ENCODE data around the gene GLG1. TPM values are rescaled to one million over a fixed set of nuclear protein-coding genes. Genes with fewer than 3 reads are reported as not detected.
"Not testable (repeated sequence)": the region's sequence is repeated elsewhere in the genome, so short reads cannot be mapped to it uniquely, and the experiment has no call there.

Gene GLG1
- total RNA-seq, 1 experiment from 2014 or later, result 139 TPM

DNA sequence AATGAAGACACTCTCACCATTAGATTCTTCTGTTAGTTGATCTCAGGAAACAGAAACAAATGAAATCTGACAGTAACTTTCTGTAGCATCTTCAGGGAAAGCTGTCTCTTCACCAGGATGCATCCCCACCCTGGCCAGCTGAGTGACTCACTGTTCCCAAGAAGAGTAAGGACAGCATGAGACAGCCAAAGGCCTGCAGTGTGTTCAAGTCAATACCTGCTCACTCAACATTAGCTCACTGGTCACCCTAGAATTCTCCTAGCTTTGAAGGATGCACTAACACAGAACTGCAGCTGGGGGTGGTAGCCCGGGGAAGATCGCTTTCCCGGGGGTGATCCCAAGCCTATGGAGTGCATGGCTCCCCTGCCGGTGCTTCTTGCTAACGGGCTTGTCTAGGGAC is 157.4 kb downstream of the GLG1 start:
- H3K27ac Mint-ChIP-seq (ENCODE audit: unreplicated experiment), result no peak overlapping the region
- CTCF ChIA-PET, result interaction anchor here (0.6 to 1.1 kb wide), 3 partner anchors 18 to 132 kb away, joined by 3 to 4 read pairs (median 3); no protein-coding TSS in a partner anchor
- BruUV-seq (replicated peaks), result no TSS peak
- H3K36me3 Mint-ChIP-seq (ENCODE audit: insufficient read depth, unreplicated experiment), result peaks cover 31% of the 10 kb centered on the region
- no peak for DNase-seq
- TF ChIP-seq, protein P1, sequence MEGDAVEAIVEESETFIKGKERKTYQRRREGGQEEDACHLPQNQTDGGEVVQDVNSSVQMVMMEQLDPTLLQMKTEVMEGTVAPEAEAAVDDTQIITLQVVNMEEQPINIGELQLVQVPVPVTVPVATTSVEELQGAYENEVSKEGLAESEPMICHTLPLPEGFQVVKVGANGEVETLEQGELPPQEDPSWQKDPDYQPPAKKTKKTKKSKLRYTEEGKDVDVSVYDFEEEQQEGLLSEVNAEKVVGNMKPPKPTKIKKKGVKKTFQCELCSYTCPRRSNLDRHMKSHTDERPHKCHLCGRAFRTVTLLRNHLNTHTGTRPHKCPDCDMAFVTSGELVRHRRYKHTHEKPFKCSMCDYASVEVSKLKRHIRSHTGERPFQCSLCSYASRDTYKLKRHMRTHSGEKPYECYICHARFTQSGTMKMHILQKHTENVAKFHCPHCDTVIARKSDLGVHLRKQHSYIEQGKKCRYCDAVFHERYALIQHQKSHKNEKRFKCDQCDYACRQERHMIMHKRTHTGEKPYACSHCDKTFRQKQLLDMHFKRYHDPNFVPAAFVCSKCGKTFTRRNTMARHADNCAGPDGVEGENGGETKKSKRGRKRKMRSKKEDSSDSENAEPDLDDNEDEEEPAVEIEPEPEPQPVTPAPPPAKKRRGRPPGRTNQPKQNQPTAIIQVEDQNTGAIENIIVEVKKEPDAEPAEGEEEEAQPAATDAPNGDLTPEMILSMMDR (IDR thresholded peaks at IDR 0.05; ENCODE audit: unreplicated experiment), result no peak
- no peaks in the 10 kb centered on the region for H3K27me3 Mint-ChIP-seq (ENCODE audit: unreplicated experiment)
- peaks cover 18% of the 10 kb centered on the region for H3K4me1 Mint-ChIP-seq (ENCODE audit: low read depth, unreplicated experiment)
- intact Hi-C loops (cut with micrococcal nuclease; ENCODE audit: unreplicated experiment), result no loop called here
- no peaks in the 10 kb centered on the region for H3K9me3 Mint-ChIP-seq (ENCODE audit: low read depth, unreplicated experiment)
- no peak overlapping the region for H3K4me3 Mint-ChIP-seq (ENCODE audit: low read depth, unreplicated experiment)

DNA sequence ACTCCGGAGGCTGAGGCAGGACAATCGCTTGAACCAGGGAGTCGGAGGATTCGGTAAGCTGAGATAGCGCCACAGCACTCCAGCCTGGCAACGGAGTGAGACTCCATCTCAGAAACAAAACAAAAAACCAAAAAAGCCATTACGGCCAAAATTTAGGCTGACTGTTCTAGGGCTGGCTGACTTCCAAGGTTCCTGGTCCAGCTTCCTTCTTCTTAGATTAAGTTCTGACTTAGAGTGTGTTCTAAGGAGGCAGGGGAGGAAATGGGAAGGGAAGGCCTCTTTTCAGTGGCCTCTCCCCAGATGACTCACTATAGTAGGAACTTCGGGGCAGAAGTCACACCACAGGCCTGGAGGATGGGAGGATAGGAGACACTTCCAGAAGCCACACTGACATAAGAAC is 157.9 kb downstream of the GLG1 start:
- H3K27ac Mint-ChIP-seq (ENCODE audit: unreplicated experiment), result no peak overlapping the region
- no peak overlapping the region for H3K4me3 Mint-ChIP-seq (ENCODE audit: low read depth, unreplicated experiment)
- no peaks in the 10 kb centered on the region for H3K27me3 Mint-ChIP-seq (ENCODE audit: unreplicated experiment)
- H3K36me3 Mint-ChIP-seq (ENCODE audit: insufficient read depth, unreplicated experiment), result peaks cover 31% of the 10 kb centered on the region
- TF ChIP-seq, protein P1 (IDR thresholded peaks at IDR 0.05; ENCODE audit: unreplicated experiment), result no peak
- H3K9me3 Mint-ChIP-seq (ENCODE audit: low read depth, unreplicated experiment), result no peaks in the 10 kb centered on the region
- peaks cover 18% of the 10 kb centered on the region for H3K4me1 Mint-ChIP-seq (ENCODE audit: low read depth, unreplicated experiment)
- intact Hi-C loops (cut with micrococcal nuclease; ENCODE audit: unreplicated experiment), result no loop called here
- peak; percentile 45 for DNase-seq
- CTCF ChIA-PET, result interaction anchor here (0.6 to 1.1 kb wide), 4 partner anchors 18 to 132 kb away, joined by 3 to 4 read pairs (median 4); no protein-coding TSS in a partner anchor
- BruUV-seq (replicated peaks), result no TSS peak

DNA sequence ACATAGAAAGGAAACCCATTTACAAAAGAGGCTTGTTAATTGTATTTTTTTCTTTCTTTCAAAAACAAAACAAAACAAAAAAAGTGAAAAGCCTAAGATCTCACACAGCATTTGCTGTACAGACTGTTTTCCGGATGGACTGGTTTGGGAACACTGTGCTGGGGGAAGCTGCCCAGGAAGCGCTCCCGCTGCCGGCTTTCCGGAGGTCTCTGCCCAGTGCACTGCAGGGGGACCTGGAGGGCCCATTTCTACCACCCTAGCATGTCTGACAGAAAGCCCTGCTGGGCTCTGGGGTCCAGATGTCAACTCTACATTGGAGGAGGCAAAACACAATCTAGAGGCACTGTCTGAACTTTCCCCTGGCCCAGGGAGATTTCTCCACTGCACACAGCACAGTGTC is 159.3 kb downstream of the GLG1 start:
- intact Hi-C loops (cut with micrococcal nuclease; ENCODE audit: unreplicated experiment), result no loop called here
- H3K27me3 Mint-ChIP-seq (ENCODE audit: unreplicated experiment), result no peaks in the 10 kb centered on the region
- CTCF ChIA-PET, result no interaction called here
- no peak overlapping the region for H3K27ac Mint-ChIP-seq (ENCODE audit: unreplicated experiment)
- H3K36me3 Mint-ChIP-seq (ENCODE audit: insufficient read depth, unreplicated experiment), result peaks cover 22% of the 10 kb centered on the region
- no peak overlapping the region for H3K4me3 Mint-ChIP-seq (ENCODE audit: low read depth, unreplicated experiment)
- no peak for DNase-seq
- H3K9me3 Mint-ChIP-seq (ENCODE audit: low read depth, unreplicated experiment), result no peaks in the 10 kb centered on the region
- BruUV-seq (replicated peaks), result no TSS peak
- peaks cover 18% of the 10 kb centered on the region for H3K4me1 Mint-ChIP-seq (ENCODE audit: low read depth, unreplicated experiment)
- TF ChIP-seq, protein P1 (IDR thresholded peaks at IDR 0.05; ENCODE audit: unreplicated experiment), result no peak

DNA sequence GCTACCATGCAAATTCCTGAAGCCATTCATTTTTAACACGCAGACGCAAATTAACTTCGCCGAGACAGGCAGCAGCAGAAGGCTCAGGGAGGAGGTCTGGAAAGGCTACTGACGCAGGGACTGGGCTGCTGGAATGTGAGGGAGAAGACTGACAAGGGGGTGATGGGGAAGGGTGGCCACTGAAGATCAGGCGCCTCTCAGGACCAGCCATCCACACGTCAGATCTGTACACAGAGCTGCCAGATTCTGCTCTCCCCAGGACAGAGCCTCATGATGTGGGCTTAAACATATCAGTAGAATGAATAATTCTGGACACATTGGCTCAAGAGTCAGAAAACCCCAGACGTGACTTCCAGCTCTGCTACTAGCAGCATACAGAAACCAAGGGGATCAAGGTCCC is 160.0 kb downstream of the GLG1 start:
- CTCF ChIA-PET, result no interaction called here
- no peaks in the 10 kb centered on the region for H3K9me3 Mint-ChIP-seq (ENCODE audit: low read depth, unreplicated experiment)
- TF ChIP-seq, protein P1 (IDR thresholded peaks at IDR 0.05; ENCODE audit: unreplicated experiment), result no peak
- H3K4me3 Mint-ChIP-seq (ENCODE audit: low read depth, unreplicated experiment), result no peak overlapping the region
- H3K27ac Mint-ChIP-seq (ENCODE audit: unreplicated experiment), result no peak overlapping the region
- no peaks in the 10 kb centered on the region for H3K27me3 Mint-ChIP-seq (ENCODE audit: unreplicated experiment)
- intact Hi-C loops (cut with micrococcal nuclease; ENCODE audit: unreplicated experiment), result no loop called here
- H3K4me1 Mint-ChIP-seq (ENCODE audit: low read depth, unreplicated experiment), result peaks cover 18% of the 10 kb centered on the region
- no peak for DNase-seq
- no TSS peak for BruUV-seq (replicated peaks)
- H3K36me3 Mint-ChIP-seq (ENCODE audit: insufficient read depth, unreplicated experiment), result peaks cover 16% of the 10 kb centered on the region

DNA sequence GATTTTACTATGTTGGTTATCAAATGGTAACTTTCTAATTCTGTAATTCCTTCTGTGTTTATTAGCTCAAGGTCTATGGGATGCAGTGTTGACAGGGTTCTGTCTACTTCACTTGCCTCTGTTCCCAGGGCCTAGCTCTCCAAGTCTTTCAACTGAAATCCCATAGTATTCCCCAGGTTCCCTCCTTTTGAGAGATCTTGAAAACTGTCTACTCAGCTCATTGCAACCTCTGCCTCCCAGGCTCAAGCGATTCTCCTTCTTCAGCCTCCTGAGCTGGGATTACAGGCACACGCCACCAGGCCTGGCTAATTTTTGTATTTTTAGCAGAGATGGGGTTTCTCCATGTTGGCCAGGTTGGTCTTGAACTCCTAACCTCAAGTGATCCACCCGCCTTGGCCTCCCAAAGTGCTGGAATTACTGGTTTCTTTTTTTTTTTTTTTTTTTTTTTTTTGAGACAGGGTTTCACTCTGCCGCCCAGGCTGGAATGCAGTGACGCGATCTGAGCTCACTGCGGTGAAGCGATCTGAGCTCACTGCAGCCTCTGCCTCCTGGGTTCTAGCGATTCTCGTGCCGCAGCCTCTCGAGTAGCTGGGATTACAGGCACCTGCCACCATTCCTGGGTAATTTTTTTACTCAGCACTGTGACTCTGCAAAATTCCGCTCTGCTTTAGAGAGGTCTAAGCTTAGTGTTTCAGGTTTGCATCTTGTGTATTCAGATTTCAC is 163.1 kb downstream of the GLG1 start:
- not testable (repeated sequence) for H3K27ac Mint-ChIP-seq (ENCODE audit: unreplicated experiment); BruUV-seq (replicated peaks); H3K4me1 Mint-ChIP-seq (ENCODE audit: low read depth, unreplicated experiment)

More for the DNA sequence above, 163.1 kb downstream of the GLG1 start:
- H3K9me3 Mint-ChIP-seq (ENCODE audit: low read depth, unreplicated experiment); H3K4me3 Mint-ChIP-seq (ENCODE audit: low read depth, unreplicated experiment); H3K27me3 Mint-ChIP-seq (ENCODE audit: unreplicated experiment); intact Hi-C loops (cut with micrococcal nuclease; ENCODE audit: unreplicated experiment); DNase-seq: not testable (repeated sequence)
- CTCF ChIA-PET, result interaction anchor here (0.7 kb wide), 1 partner anchor 8 kb away, joined by 6 read pairs; no protein-coding TSS in a partner anchor
- H3K36me3 Mint-ChIP-seq (ENCODE audit: insufficient read depth, unreplicated experiment), result peaks cover 16% of the 10 kb centered on the region

Measured in Calu3 (cell line).